Measurements from ENCODE around the gene LRTM1. TPM values are rescaled to one million over a fixed set of nuclear protein-coding genes. Genes with fewer than 3 reads are reported as not detected.
A peak's percentile ranks its signal among the peaks of the same experiment; 100 is the strongest.

Gene LRTM1
- polyA plus RNA-seq, 3 donors: not detected

GRCh38 chr3:54964081-54964480 is 36.2 kb upstream of the LRTM1 start:
- intact Hi-C loops (cut with micrococcal nuclease): no loop called here
- Histone ChIP-seq H3K79me2 (ENCODE audit: insufficient read depth, low read length) (peaks cover 9% of the 10 kb centered on the region), H3K9ac (ENCODE audit: insufficient read depth, low read length, poor library complexity, severe bottlenecking) (no peak overlapping the region), H3K36me3 (replicated peaks in 1 of 2; ENCODE audit: control insufficient read depth in 1 of 2, insufficient read depth in 2 of 2, low read length in 2 of 2) (no peaks in the 10 kb centered on the region), H3K9me3 (replicated peaks in 1 of 2; ENCODE audit: control insufficient read depth in 1 of 2, insufficient read depth in 1 of 2, low read length in 2 of 2) (no peaks in the 10 kb centered on the region), H3K27ac (ENCODE audit: low read depth in 1 of 2, low read length in 2 of 2) (peak overlapping the region in 1 of 2 donors; percentile 74), H3K27me3 (ENCODE audit: control insufficient read depth in 2 of 2, insufficient read depth in 2 of 2, low read length in 2 of 2) (no peaks in the 10 kb centered on the region), H3K4me2 (replicated peaks; ENCODE audit: extremely low read depth, low read length, poor library complexity, severe bottlenecking) (peak overlapping the region; percentile 62), H3K4me1 (ENCODE audit: control insufficient read depth in 1 of 2, insufficient read depth in 2 of 2, low read length in 2 of 2) (peaks cover 57 to 62% of the 10 kb centered on the region in 2 donors), H3K4me3 (replicated peaks in 1 of 3; ENCODE audit: low read depth in 2 of 3, low read length in 3 of 3) (peak overlapping the region in 1 of 3 experiments; percentile 59), H2AFZ (ENCODE audit: insufficient read depth, low read depth, low read length, poor library complexity, severe bottlenecking) (no peak overlapping the region), H4K20me1 (ENCODE audit: insufficient read depth, low read length) (no peaks in the 10 kb centered on the region)
- Mint-ChIP-seq H3K4me1 (peaks cover 63% of the 10 kb centered on the region), H3K9me3 (peaks cover 0 to 3% (median 0%) of the 10 kb centered on the region in 7 donors), H3K4me3 (peak overlapping the region; percentile 35 to 73), H3K36me3 (no peaks in the 10 kb centered on the region), H3K27ac (peak overlapping the region; percentile 52 to 90 (median 81)), H3K27me3 (ENCODE audit: low read depth in 3 of 3) (peaks cover 0 to 2% (median 0%) of the 10 kb centered on the region in 3 donors)
- DNase-seq: no peak
- TF ChIP-seq, protein P1, sequence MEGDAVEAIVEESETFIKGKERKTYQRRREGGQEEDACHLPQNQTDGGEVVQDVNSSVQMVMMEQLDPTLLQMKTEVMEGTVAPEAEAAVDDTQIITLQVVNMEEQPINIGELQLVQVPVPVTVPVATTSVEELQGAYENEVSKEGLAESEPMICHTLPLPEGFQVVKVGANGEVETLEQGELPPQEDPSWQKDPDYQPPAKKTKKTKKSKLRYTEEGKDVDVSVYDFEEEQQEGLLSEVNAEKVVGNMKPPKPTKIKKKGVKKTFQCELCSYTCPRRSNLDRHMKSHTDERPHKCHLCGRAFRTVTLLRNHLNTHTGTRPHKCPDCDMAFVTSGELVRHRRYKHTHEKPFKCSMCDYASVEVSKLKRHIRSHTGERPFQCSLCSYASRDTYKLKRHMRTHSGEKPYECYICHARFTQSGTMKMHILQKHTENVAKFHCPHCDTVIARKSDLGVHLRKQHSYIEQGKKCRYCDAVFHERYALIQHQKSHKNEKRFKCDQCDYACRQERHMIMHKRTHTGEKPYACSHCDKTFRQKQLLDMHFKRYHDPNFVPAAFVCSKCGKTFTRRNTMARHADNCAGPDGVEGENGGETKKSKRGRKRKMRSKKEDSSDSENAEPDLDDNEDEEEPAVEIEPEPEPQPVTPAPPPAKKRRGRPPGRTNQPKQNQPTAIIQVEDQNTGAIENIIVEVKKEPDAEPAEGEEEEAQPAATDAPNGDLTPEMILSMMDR (IDR thresholded peaks at IDR 0.05): no peak
- WGBS (ENCODE audit: insufficient coverage): 95% methylated on average over 2 of the region's 3 CpGs

DNA sequence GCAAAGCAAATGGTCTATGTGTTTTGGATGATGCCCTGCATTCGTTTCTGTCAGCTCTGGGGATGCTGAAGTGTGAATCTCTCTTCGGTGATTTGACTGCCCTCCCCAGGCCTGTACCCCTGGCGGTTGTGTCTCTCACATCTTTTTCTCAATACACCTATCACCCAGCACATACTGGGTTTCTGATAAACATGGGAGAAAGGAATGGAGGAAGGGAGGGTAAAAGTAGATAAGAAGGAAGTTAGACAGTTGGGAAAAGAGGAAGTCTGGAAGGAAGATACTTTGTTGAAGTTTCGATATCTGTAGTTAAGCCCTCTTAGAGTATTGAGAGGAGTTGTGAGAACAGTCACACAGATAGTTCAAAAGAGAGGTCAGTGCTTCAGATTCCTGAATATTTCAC is 35.8 kb upstream of the LRTM1 start:
- Histone ChIP-seq H3K27ac (ENCODE audit: low read depth in 1 of 2, low read length in 2 of 2) (peak overlapping the region in 1 of 2 donors; percentile 74), H3K4me3 (replicated peaks in 1 of 3; ENCODE audit: low read depth in 2 of 3, low read length in 3 of 3) (peak overlapping the region in 1 of 3 experiments; percentile 59), H3K4me2 (replicated peaks; ENCODE audit: extremely low read depth, low read length, poor library complexity, severe bottlenecking) (peak overlapping the region; percentile 62), H3K27me3 (ENCODE audit: control insufficient read depth in 2 of 2, insufficient read depth in 2 of 2, low read length in 2 of 2) (no peaks in the 10 kb centered on the region), H4K20me1 (ENCODE audit: insufficient read depth, low read length) (no peaks in the 10 kb centered on the region), H2AFZ (ENCODE audit: insufficient read depth, low read depth, low read length, poor library complexity, severe bottlenecking) (no peak overlapping the region), H3K9ac (ENCODE audit: insufficient read depth, low read length, poor library complexity, severe bottlenecking) (no peak overlapping the region), H3K36me3 (replicated peaks in 1 of 2; ENCODE audit: control insufficient read depth in 1 of 2, insufficient read depth in 2 of 2, low read length in 2 of 2) (no peaks in the 10 kb centered on the region), H3K79me2 (ENCODE audit: insufficient read depth, low read length) (peaks cover 4% of the 10 kb centered on the region), H3K4me1 (ENCODE audit: control insufficient read depth in 1 of 2, insufficient read depth in 2 of 2, low read length in 2 of 2) (peaks cover 55 to 58% of the 10 kb centered on the region in 2 donors), H3K9me3 (replicated peaks in 1 of 2; ENCODE audit: control insufficient read depth in 1 of 2, insufficient read depth in 1 of 2, low read length in 2 of 2) (no peaks in the 10 kb centered on the region)
- peaks cover 0 to 2% (median 1%) of the 10 kb centered on the region in 3 donors for H3K27me3 Mint-ChIP-seq (ENCODE audit: low read depth in 3 of 3)
- WGBS (ENCODE audit: insufficient coverage): 0% methylated on average over 1 of the region's 4 CpGs
- H3K9me3 Mint-ChIP-seq: peaks cover 0 to 3% (median 0%) of the 10 kb centered on the region in 7 donors
- H3K4me3 Mint-ChIP-seq: peak overlapping the region; percentile 35 to 73
- TF ChIP-seq, protein P1 (IDR thresholded peaks at IDR 0.05): no peak
- DNase-seq: peak; percentile 13 to 60 (median 53)
- peak overlapping the region; percentile 42 to 90 (median 79) for H3K27ac Mint-ChIP-seq
- intact Hi-C loops (cut with micrococcal nuclease): no loop called here
- H3K4me1 Mint-ChIP-seq: peaks cover 60% of the 10 kb centered on the region
- no peaks in the 10 kb centered on the region for H3K36me3 Mint-ChIP-seq

All from CD14-positive monocyte (primary cell).